Fibroblast of pulmonary artery (primary cell): Measurements from ENCODE around the gene PDCD1LG2.
A peak's percentile ranks its signal among the peaks of the same experiment; 100 is the strongest.

Source experiments
- DNase-seq: peaks from one replicate; pipeline ENCODE4 v3.0.0-alpha.2; 2010; ENCODE audit warnings: low read depth
- H3K4me3 ChIP-seq: replicated peaks from 2 replicates; pipeline ENCODE4 v1.5.1; 2011; ENCODE audit warnings: low read depth, mild to moderate bottlenecking, control low read depth, low read length, moderate library complexity
- CTCF ChIP-seq: IDR thresholded peaks from 2 replicates; pipeline ENCODE4 v1.5.1; 2011; ENCODE audit warnings: mild to moderate bottlenecking, control low read depth, low read length, inconsistent platforms; ENCODE audit errors: missing control alignments

PDCD1LG2 gene

GRCh38 chr9:5510989-5511388 is 658 bp downstream of the PDCD1LG2 start:
- H3K4me3 ChIP-seq: peak overlapping the region; percentile 47
- DNase-seq: no peak
- TF ChIP-seq CTCF: no peak

GRCh38 chr9:5511476-5511875 is 1.1 kb downstream of the PDCD1LG2 start:
- TF ChIP-seq CTCF: no peak
- no peak for DNase-seq
- peak overlapping the region; percentile 47 for H3K4me3 ChIP-seq

GRCh38 chr9:5511935-5512580 is 1.7 kb downstream of the PDCD1LG2 start:
- H3K4me3 ChIP-seq: peak overlapping the region; percentile 47
- no peak for DNase-seq

GRCh38 chr9:5512658-5513452 is 2.5 kb downstream of the PDCD1LG2 start:
- DNase-seq: no peak
- TF ChIP-seq CTCF: no peak
- no peak overlapping the region for H3K4me3 ChIP-seq

More at GRCh38 chr9:5511935-5512580, 1.7 kb downstream of the PDCD1LG2 start:
- no peak for TF ChIP-seq CTCF

- H3K4me3 ChIP-seq: no peak overlapping the region
- no peak for DNase-seq
These were observed 3.8 kb downstream of the PDCD1LG2 start for GRCh38 chr9:5513966-5514616.

GRCh38 chr9:5514617-5515260 is 4.4 kb downstream of the PDCD1LG2 start:
- no peak overlapping the region for H3K4me3 ChIP-seq
- DNase-seq: no peak
- TF ChIP-seq CTCF: no peak

More at GRCh38 chr9:5513966-5514616, 3.8 kb downstream of the PDCD1LG2 start:
- TF ChIP-seq CTCF: no peak
